GM20000 (cell line): ENCODE results near the gene PIK3C2G.
A peak's percentile ranks its signal among the peaks of the same experiment; 100 is the strongest.

Experiments used
- DNase-seq: peaks from one replicate; pipeline ENCODE4 v3.0.0; 2012; ENCODE audit warnings: low spot score
- TF ChIP-seq, protein P1 (sequence below): IDR thresholded peaks from 2 replicates; pipeline ENCODE4 v1.5.1; 2012; ENCODE audit warnings: mild to moderate bottlenecking, control low read depth; ENCODE audit errors: extremely low read depth, missing control alignments

Gene PIK3C2G

DNA sequence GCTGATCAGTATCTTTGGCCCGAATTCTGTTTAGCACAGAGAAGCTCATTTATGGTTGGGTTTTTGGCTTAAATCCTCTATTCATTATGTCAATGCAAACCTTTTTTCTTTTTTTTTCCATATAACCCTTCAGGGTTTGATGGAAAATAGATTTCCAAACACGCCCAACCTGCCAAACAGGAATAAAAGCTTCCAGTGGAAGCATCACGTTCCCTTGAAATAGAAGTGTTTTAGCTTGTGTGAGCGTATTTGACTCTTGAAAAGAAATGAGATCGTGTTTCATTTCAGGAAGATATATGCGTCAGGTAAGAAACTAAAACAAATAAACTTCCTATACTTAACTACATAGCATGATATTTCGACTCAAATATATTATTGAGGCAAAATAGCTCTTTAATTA is at the start of gene PIK3C2G:
Gene PIK3C2G (plus strand): TSS at position 246 of the 400 bp plus-strand sequence. CDS start 20,564 bp downstream, outside the sequence.
- no peak for DNase-seq
- TF ChIP-seq, protein P1, sequence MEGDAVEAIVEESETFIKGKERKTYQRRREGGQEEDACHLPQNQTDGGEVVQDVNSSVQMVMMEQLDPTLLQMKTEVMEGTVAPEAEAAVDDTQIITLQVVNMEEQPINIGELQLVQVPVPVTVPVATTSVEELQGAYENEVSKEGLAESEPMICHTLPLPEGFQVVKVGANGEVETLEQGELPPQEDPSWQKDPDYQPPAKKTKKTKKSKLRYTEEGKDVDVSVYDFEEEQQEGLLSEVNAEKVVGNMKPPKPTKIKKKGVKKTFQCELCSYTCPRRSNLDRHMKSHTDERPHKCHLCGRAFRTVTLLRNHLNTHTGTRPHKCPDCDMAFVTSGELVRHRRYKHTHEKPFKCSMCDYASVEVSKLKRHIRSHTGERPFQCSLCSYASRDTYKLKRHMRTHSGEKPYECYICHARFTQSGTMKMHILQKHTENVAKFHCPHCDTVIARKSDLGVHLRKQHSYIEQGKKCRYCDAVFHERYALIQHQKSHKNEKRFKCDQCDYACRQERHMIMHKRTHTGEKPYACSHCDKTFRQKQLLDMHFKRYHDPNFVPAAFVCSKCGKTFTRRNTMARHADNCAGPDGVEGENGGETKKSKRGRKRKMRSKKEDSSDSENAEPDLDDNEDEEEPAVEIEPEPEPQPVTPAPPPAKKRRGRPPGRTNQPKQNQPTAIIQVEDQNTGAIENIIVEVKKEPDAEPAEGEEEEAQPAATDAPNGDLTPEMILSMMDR = no peak

DNA sequence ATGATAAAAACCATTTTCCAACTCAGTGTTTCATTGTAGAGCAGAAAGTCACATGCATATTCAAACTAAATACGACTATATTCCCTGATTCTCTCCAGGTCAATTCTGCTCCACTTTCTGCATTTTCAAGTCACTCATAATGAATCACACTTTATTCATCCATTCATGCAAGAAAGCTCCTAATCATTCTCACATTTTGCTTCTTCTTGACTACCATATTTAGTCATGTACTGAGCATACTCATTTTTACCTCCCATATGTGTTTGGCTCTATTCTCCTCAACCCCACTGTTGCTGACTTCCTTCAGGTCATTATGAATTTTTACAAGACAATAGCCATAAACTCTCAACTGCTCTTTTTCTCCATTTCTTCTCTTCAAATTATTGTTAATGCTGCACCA is 43.4 kb upstream of the PIK3C2G start:
- TF ChIP-seq, protein P1 = no peak
- DNase-seq = no peak

DNA sequence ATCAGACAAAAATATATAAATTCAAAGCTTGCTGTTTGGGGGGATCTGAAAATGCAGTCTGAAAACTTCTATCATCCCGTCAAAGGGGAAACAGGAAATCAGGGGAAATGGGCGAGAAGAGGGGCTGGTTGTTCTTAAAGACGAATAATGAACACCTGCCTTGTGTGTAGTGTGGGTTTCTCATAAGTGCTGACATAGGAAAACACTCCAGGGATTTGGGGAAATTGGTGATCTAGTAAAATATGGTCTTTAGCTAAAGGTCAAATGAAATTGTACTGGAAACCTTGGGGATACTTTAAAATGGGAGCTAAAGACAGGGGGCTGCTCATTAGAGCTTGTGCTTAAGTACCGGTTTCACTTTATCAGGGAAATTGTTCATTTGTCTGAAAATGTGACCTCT is 39.6 kb upstream of the PIK3C2G start:
- TF ChIP-seq, protein P1 = no peak
- DNase-seq = no peak

DNA sequence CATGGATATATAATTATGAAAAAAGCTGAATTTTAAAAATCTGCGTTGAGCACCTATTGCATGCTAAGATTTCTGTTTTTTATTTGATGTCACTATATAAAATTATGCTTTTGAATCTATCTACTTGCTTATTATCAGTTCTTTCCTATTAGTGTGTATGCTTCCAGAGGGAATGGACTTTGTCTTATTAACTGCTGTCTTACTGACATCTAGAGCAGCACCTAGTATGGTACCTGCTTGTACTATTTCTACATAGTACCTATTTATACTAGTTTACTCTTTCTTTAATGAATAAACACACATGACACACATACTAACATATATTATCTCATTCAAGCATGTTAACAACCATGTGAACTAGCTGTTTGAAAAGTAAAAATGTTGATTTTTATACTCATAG is 38.6 kb upstream of the PIK3C2G start:
- DNase-seq = no peak
- TF ChIP-seq, protein P1 = no peak

- TF ChIP-seq, protein P1 = no peak
These were observed 36.6 kb upstream of the PIK3C2G start for GRCh38 chr12:18224745-18225144.

DNA sequence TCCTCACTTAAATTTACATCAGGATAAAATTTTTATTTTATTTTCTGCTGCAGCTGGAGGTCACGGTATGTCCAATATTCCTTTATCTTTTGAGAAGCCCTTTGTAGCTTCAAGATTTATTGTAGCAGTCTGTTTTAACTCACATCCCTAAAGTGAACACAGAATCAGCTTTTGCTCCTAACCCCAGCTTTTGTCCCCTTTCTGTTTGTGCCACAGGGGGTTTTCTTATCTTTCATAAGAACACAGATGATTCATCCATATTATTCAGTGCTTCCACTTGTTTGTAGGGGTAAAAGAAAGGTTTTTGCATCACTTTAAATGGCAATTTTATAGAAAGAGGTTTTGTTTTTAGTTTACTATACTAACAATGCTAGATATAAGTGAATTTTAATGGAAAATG is 21.8 kb upstream of the PIK3C2G start:
- TF ChIP-seq, protein P1 = no peak
- DNase-seq = no peak

More at GRCh38 chr12:18224745-18225144, 36.6 kb upstream of the PIK3C2G start:
- peak; percentile 11 for DNase-seq

DNA sequence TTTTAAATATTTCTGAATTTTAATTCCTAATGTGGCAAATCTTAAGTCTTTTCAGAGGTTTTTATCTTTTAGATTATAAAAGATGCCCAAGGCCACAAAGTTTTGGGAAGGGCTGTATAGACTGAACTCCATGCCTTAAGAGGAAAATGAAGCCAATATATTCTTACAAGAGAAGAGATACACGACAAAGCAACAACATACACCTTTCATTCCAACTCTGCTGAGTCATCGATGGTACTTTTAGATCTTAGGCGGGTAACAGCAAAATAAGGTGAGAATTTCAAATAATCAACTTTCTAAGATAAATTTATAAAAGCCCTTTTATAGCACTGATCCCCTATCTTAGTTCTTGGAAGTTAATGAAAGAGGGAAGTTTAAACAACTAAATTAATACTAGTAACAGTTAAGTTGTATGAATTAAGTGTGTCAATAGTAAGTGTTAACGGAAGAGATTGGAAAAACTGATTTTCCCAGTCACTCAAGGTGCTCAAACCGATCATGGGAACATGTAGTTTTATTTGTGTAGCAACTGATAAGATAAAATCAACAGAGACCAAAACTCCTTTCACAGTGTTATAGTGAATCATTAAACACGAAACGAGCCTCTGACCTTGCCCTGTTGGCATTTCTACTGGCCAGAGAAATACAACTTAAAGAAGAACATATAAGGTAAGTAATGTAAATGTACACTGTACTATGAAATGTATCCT is 18.8 kb upstream of the PIK3C2G start:
- DNase-seq = no peak
- TF ChIP-seq, protein P1 = no peak
